Right lobe of liver (tissue), 4 donors: ENCODE results near the gene IKZF2.

Source experiments
- POLR2A ChIP-seq: fragments of 450-650 bp; IDR thresholded peaks from one replicate; pipeline ENCODE4 v1.6.1; 2017; ENCODE audit warnings: antibody characterized with exemption, mild to moderate bottlenecking
- TF ChIP-seq, protein P1 (sequence below), 4 donors: fragments of 200-600 bp in 3 of 4; fragments of 450-650 bp in 1 of 4; IDR thresholded peaks; one replicate each; pipeline versions ENCODE4 v1.5.1 to v1.8.0; 2016 to 2022; ENCODE audit warnings: antibody characterized with exemption in 4 of 4, mild to moderate bottlenecking in 2 of 4
- donor health status: DM: no; HTN: no; CAD: no.
- donor health status: DM: no; HTN: no; CAD: no.
- donor health status: DM: no; HTN: yes; CAD: no.

DNA sequence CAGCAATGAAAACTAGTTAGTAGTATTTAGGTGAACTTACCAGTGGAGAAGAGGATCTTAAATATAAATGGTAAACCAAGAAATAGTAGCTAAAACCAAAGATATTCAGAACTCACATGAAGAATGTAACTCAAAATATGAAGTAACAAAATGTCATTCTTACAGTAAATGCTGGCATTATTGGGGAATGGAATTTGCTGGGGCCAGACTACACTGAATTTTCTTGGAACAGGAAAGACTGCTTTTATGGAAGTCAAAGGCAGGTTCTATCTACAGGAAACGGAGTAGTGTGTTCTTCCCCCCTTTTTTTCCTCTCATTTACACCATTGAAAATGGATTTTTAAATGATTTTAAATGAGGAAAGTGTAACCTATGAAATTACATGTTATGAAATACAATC is 188.7 kb downstream of the IKZF2 start:
- TF ChIP-seq, protein P1, sequence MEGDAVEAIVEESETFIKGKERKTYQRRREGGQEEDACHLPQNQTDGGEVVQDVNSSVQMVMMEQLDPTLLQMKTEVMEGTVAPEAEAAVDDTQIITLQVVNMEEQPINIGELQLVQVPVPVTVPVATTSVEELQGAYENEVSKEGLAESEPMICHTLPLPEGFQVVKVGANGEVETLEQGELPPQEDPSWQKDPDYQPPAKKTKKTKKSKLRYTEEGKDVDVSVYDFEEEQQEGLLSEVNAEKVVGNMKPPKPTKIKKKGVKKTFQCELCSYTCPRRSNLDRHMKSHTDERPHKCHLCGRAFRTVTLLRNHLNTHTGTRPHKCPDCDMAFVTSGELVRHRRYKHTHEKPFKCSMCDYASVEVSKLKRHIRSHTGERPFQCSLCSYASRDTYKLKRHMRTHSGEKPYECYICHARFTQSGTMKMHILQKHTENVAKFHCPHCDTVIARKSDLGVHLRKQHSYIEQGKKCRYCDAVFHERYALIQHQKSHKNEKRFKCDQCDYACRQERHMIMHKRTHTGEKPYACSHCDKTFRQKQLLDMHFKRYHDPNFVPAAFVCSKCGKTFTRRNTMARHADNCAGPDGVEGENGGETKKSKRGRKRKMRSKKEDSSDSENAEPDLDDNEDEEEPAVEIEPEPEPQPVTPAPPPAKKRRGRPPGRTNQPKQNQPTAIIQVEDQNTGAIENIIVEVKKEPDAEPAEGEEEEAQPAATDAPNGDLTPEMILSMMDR (IDR thresholded peaks at IDR 0.05) = no peak
- TF ChIP-seq POLR2A = no peak
